Activated T-cell treated with anti-CD3 and anti-CD28 coated beads, Interleukin-2, amount 50 U/mL, for 72 hours (primary cell): Measurements from ENCODE around the gene LZTR1. TPM values are rescaled to one million over a fixed set of nuclear protein-coding genes. Genes with fewer than 3 reads are reported as not detected.

Source experiments
- ATAC-seq, 2 donors: fragments of 150-1000 bp; cut with Tn5 transposase; replicated peaks in 1 of 2; 2 replicates each; pipeline ENCODE4 v1.10.0; 2021; ENCODE audit warnings: moderate library complexity in 2 of 2, mild to moderate bottlenecking in 1 of 2
- DNase-seq, 2 donors: peaks; one replicate each; pipeline ENCODE4 v3.0.0; 2021 to 2022; ENCODE audit warnings: mixed read lengths in 1 of 2
- H3K27ac Mint-ChIP-seq: one replicate; pipeline ENCODE4 v1.8.0; 2022; ENCODE audit warnings: mild to moderate bottlenecking, moderate library complexity, mixed read lengths
- H3K27me3 Mint-ChIP-seq: one replicate; pipeline ENCODE4 v1.8.0; 2022; ENCODE audit warnings: low read depth, mixed read lengths
- H3K36me3 Mint-ChIP-seq, 2 donors: one replicate each; pipeline ENCODE4 v1.8.0; 2022; ENCODE audit warnings: mixed read lengths in 2 of 2, mild to moderate bottlenecking in 1 of 2; ENCODE audit not compliant: insufficient read depth in 2 of 2
- H3K4me1 Mint-ChIP-seq: one replicate; pipeline ENCODE4 v1.8.0; 2022; ENCODE audit warnings: low read depth, mixed read lengths
- H3K4me3 Mint-ChIP-seq, 2 donors: one replicate each; pipeline ENCODE4 v1.8.0; 2022; ENCODE audit warnings: mild to moderate bottlenecking in 2 of 2, mixed read lengths in 2 of 2, moderate library complexity in 2 of 2
- H3K9me3 Mint-ChIP-seq, 2 donors: one replicate each; pipeline ENCODE4 v1.8.0; 2022; ENCODE audit warnings: mixed read lengths in 2 of 2
- total RNA-seq, 2 donors: library from RNA; stranded (reverse); gene quantifications; one replicate each; pipeline ENCODE4 v1.2.3, GENCODE V29; 2022

LZTR1 gene
- total RNA-seq, 2 donors from 2014 or later, result 30.6 to 42.8 TPM

DNA sequence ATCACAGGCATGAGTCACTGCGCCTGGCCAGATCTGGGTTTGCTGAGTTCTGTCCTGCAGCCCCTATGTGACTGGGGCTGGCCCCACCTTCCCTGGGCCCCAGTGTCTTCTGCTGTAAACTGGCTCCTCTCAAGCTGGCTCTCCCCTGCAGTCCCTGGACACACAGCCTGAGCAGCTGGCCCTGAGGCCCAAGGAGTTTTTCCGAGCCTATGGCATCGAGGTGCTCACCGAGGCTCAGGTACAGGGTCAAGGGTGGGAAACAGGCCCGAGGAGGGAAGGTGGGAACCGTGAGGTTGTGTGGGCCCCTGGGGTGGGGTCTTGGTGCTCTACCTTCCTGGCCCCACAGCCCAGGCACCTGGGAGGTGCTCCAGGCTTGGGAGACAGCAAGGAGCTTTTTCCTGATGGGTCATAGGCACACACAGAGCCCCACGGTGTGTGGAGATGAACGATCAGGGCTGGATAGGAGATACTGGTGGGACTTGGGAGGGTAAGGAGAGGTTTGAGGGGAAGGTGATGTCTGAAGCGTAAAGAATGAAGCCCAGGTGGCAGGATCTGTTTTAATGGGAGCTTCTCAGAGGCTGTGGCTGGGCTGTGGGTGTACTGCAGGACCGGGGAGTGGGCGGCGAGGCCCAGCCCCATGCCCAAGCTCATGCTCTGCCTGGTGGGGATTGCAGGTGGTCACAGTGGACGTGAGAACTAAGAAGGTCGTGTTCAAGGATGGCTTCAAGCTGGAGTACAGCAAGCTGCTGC lies 6.4 kb upstream of the LZTR1 start:
- no peak overlapping the region for H3K4me3 Mint-ChIP-seq
- no peak for DNase-seq
- no peak for ATAC-seq
- H3K9me3 Mint-ChIP-seq, result peaks cover 3 to 6% of the 10 kb centered on the region in 2 donors
- no peaks in the 10 kb centered on the region for H3K27me3 Mint-ChIP-seq
- H3K4me1 Mint-ChIP-seq, result peaks cover 24% of the 10 kb centered on the region
- H3K36me3 Mint-ChIP-seq, result peaks cover 3 to 9% of the 10 kb centered on the region in 2 donors
- no peak overlapping the region for H3K27ac Mint-ChIP-seq

- Mint-ChIP-seq H3K4me1 (peaks cover 31% of the 10 kb centered on the region), H3K9me3 (peaks cover 3 to 6% of the 10 kb centered on the region in 2 donors), H3K27ac (no peak overlapping the region), H3K36me3 (peaks cover 3 to 9% of the 10 kb centered on the region in 2 donors), H3K4me3 (no peak overlapping the region), H3K27me3 (no peaks in the 10 kb centered on the region)
- DNase-seq (no peak), ATAC-seq (no peak)
Observed at GRCh38 chr22:20976291-20976877, 5.7 kb upstream of the LZTR1 start.

GRCh38 chr22:20977019-20977418 lies 5.1 kb upstream of the LZTR1 start:
- H3K4me3 Mint-ChIP-seq, result no peak overlapping the region
- no peak overlapping the region for H3K27ac Mint-ChIP-seq
- DNase-seq (no peak), ATAC-seq (no peak)
- H3K9me3 Mint-ChIP-seq, result peaks cover 3 to 6% of the 10 kb centered on the region in 2 donors
- H3K4me1 Mint-ChIP-seq, result peaks cover 34% of the 10 kb centered on the region
- H3K27me3 Mint-ChIP-seq, result no peaks in the 10 kb centered on the region
- peaks cover 3 to 9% of the 10 kb centered on the region in 2 donors for H3K36me3 Mint-ChIP-seq

- peaks cover 36% of the 10 kb centered on the region for H3K4me1 Mint-ChIP-seq
- H3K36me3 Mint-ChIP-seq, result peaks cover 3 to 9% of the 10 kb centered on the region in 2 donors
- ATAC-seq (no peak), DNase-seq (no peak)
- no peak overlapping the region for H3K27ac Mint-ChIP-seq
- peaks cover 3 to 6% of the 10 kb centered on the region in 2 donors for H3K9me3 Mint-ChIP-seq
- H3K27me3 Mint-ChIP-seq, result no peaks in the 10 kb centered on the region
- no peak overlapping the region for H3K4me3 Mint-ChIP-seq
Observed at GRCh38 chr22:20977516-20978170, 4.5 kb upstream of the LZTR1 start.

- peaks cover 3 to 9% of the 10 kb centered on the region in 2 donors for H3K36me3 Mint-ChIP-seq
- ATAC-seq (no peak), DNase-seq (no peak)
- peaks cover 3 to 6% of the 10 kb centered on the region in 2 donors for H3K9me3 Mint-ChIP-seq
- H3K27me3 Mint-ChIP-seq, result no peaks in the 10 kb centered on the region
- peaks cover 44% of the 10 kb centered on the region for H3K4me1 Mint-ChIP-seq
- H3K4me3 Mint-ChIP-seq, result peak overlapping the region in 1 of 2 donors; percentile 41
- no peak overlapping the region for H3K27ac Mint-ChIP-seq
Observed at GRCh38 chr22:20978419-20978818, 3.7 kb upstream of the LZTR1 start.

DNA sequence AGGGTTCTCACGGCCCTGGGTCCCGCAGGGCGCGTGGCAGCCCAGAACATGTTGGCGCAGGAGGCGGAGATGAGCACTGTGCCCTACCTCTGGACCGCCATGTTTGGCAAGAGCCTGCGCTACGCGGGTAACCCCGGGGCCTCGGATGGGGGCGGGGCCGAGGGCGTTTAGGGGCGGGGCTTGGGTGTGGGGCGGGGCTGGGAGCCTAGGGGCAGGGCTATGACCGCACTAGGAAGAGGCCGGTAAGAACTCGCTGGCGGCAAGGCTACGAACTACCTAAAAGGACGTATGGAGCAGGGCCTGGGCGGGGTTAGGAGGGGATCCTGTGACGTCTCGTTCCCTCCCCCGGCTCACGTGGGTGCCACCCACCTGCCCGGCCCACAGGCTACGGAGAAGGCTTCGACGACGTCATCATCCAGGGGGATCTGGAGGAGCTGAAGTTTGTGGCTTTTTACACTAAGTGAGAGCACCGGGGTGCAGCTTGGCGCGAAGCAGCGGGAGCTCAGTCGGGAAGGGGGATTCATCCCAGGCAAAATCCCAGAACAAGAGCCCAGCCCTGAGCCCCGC lies 2.8 kb upstream of the LZTR1 start:
- peaks cover 3 to 10% of the 10 kb centered on the region in 2 donors for H3K36me3 Mint-ChIP-seq
- peak overlapping the region; percentile 41 to 77 for H3K4me3 Mint-ChIP-seq
- DNase-seq (peak; percentile 51 to 67), ATAC-seq (peak; percentile 20 to 66)
- H3K9me3 Mint-ChIP-seq, result peaks cover 3 to 6% of the 10 kb centered on the region in 2 donors
- H3K4me1 Mint-ChIP-seq, result peaks cover 52% of the 10 kb centered on the region
- H3K27ac Mint-ChIP-seq, result no peak overlapping the region
- H3K27me3 Mint-ChIP-seq, result no peaks in the 10 kb centered on the region

DNA sequence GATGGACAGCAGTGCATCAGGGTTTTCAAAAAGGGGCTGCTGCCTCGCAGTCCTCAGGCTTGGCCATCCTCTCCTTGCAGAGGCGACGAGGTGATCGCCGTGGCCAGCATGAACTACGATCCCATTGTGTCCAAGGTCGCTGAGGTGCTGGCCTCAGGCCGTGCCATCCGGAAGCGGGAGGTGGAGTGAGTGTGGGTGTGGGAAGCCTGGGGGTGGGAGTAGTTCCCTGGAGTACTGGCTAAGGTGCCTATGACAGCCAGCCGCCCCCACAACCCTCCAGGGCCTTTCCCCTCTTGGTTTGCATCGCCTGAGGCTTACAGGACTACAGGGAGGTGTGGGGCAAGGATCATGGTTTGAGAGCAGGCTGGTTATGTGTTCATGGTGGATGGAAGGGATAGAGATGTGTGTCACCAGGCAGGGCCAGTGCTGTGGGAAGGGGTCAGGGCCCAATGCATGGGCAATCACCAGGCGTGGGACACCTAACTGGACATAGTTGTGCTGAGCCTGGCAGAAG lies 2.1 kb upstream of the LZTR1 start:
- no peak for ATAC-seq
- H3K9me3 Mint-ChIP-seq, result peaks cover 3 to 6% of the 10 kb centered on the region in 2 donors
- H3K36me3 Mint-ChIP-seq, result peaks cover 3 to 11% of the 10 kb centered on the region in 2 donors
- peaks cover 52% of the 10 kb centered on the region for H3K4me1 Mint-ChIP-seq
- no peak for DNase-seq
- no peak overlapping the region for H3K27ac Mint-ChIP-seq
- no peaks in the 10 kb centered on the region for H3K27me3 Mint-ChIP-seq
- peak overlapping the region in 1 of 2 donors; percentile 0 for H3K4me3 Mint-ChIP-seq

DNA sequence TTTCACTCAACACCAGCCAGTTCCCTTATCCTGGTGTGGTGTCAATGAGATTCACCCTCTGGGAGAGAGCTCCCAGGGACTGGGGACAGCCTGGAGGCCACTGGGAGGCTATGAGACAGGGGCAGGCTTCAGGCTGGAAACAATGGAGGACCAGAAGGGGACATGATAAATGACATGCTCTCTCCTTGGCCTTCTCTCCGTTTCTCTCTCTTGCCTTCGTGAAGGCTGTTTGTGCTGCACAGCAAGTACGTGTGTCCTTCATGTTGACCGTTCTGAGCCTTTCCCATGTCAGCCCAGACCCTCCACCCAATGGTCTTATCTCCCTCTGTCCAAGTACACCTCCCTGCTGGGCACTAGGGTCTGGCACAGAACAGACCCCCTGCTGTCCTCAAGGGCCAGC lies 1.6 kb upstream of the LZTR1 start:
- no peak for ATAC-seq
- peak overlapping the region; percentile 95 to 97 for H3K4me3 Mint-ChIP-seq
- H3K36me3 Mint-ChIP-seq, result peaks cover 3 to 11% of the 10 kb centered on the region in 2 donors
- H3K27me3 Mint-ChIP-seq, result no peaks in the 10 kb centered on the region
- peaks cover 3 to 6% of the 10 kb centered on the region in 2 donors for H3K9me3 Mint-ChIP-seq
- H3K27ac Mint-ChIP-seq, result no peak overlapping the region
- H3K4me1 Mint-ChIP-seq, result peaks cover 52% of the 10 kb centered on the region
- no peak for DNase-seq

DNA sequence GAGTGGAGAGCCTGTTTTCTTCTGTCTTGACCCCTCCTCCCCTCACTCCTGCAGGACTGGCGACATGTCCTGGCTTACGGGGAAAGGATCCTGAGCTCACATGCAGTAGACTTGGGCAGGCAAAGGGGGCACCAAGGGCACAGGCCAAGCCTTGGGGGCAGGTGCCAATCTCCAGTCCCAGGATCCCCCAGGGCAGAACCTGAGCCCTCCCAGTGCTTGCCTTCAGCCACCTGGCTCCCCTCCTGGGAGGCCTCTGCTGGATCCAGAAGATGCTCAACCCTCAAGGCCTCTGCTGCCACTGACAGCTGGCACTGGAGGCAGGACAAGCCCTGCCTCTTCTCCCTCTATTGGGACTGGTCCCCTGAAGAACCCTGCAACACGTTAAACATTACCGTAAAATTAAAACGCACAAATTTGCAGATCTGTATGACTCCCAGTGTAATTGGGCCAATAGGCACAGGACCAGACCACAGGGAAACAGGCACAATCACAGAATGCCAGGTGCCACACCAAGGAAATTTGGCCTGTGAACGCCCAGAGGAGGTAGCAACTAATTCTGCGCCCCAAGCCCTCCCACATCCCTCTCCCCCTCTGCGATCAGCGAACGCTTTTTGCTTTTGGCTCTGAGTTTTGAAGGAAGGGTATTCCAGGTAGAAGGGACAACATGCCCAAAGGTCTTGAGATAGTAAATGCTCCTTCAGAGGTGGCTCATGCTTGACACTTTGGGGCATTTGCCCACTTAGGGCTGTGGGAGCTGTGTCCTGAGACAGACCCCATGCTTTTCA lies 967 bp upstream of the LZTR1 start:
- Mint-ChIP-seq H3K27me3 (no peaks in the 10 kb centered on the region), H3K27ac (peak overlapping the region; percentile 88), H3K4me1 (peaks cover 52% of the 10 kb centered on the region), H3K4me3 (peak overlapping the region; percentile 95 to 97), H3K36me3 (peaks cover 5 to 11% of the 10 kb centered on the region in 2 donors), H3K9me3 (peaks cover 3 to 6% of the 10 kb centered on the region in 2 donors)
- DNase-seq (no peak), ATAC-seq (no peak)

DNA sequence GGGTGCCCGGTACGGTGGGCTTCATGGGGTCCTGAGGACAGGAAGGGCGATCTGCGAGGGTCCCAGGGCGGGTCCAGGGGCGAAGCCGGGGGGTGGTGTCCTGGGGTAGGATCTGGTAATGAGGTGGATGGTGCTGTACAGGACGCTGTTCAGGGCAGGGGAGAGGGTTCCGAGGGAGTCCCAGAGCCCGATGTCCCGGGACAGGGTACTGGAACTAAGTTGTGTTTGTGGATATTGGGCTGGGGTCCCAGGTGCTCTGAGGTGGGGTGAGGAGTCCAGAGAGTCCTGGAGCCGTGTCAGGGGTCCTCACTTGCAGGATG lies 426 bp downstream of the LZTR1 start:
- Mint-ChIP-seq H3K27me3 (no peaks in the 10 kb centered on the region), H3K4me1 (peaks cover 47% of the 10 kb centered on the region), H3K36me3 (peaks cover 8 to 15% of the 10 kb centered on the region in 2 donors), H3K4me3 (peak overlapping the region; percentile 95 to 97), H3K9me3 (peaks cover 3 to 6% of the 10 kb centered on the region in 2 donors), H3K27ac (peak overlapping the region; percentile 85)
- ATAC-seq (peak; percentile 16), DNase-seq (no peak)

- H3K4me1 Mint-ChIP-seq, result peaks cover 47% of the 10 kb centered on the region
- peaks cover 8 to 15% of the 10 kb centered on the region in 2 donors for H3K36me3 Mint-ChIP-seq
- DNase-seq (no peak), ATAC-seq (no peak)
- H3K27ac Mint-ChIP-seq, result peak overlapping the region; percentile 85
- no peaks in the 10 kb centered on the region for H3K27me3 Mint-ChIP-seq
- peaks cover 3 to 6% of the 10 kb centered on the region in 2 donors for H3K9me3 Mint-ChIP-seq
- H3K4me3 Mint-ChIP-seq, result peak overlapping the region; percentile 95 to 97
Observed at GRCh38 chr22:20983081-20983771, 1.1 kb downstream of the LZTR1 start.

DNA sequence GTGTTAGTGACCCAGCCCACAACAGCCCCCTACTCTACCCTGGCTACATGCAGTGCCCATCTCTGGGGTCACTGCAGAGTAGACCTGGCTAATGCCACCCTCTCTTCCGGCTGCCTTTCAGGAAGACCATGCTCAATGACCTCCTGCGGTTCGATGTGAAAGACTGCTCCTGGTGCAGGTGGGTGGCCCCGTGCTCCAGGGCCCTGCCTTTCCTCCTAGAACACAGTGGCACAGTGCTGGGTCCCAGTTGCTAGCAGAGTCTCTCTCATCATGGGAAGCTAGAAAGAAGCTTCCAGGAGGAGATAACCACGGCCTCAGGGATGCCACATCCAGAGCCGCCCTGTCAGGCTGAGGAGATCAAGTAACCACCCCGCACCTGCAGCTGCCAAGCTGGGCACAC lies 3.6 kb downstream of the LZTR1 start:
- Mint-ChIP-seq H3K27me3 (no peaks in the 10 kb centered on the region), H3K36me3 (peaks cover 4 to 7% of the 10 kb centered on the region in 2 donors), H3K4me1 (peaks cover 27% of the 10 kb centered on the region), H3K27ac (no peak overlapping the region), H3K4me3 (no peak overlapping the region), H3K9me3 (no peaks in the 10 kb centered on the region)
- ATAC-seq (no peak), DNase-seq (no peak)
